PC-9 (cell line): Measurements from ENCODE around the gene POLR1G. TPM values are rescaled to one million over a fixed set of nuclear protein-coding genes. Genes with fewer than 3 reads are reported as not detected.

Source experiments
- BruUV-seq: library from RNA; stranded (reverse); fragments of 400-500 nt; replicated peaks from 2 replicates; lab custom pipeline; 2021; lab: Mats Ljungman, UMichigan
- CTCF ChIA-PET: fragments of 300-600 bp; sonication (Branson Sonifier 250); formaldehyde crosslinking; loops from one replicate; lab custom pipeline; 2022; ENCODE audit warnings: antibody characterized with exemption; lab: Charles Lee
- POLR2A ChIA-PET: fragments of 300-600 bp; sonication (Branson Sonifier 250); formaldehyde crosslinking; loops from one replicate; lab custom pipeline; 2022; ENCODE audit warnings: antibody characterized with exemption; ENCODE audit not compliant: unreplicated experiment; lab: Charles Lee
- DNase-seq, 2 experiments: peaks; one replicate each; pipeline versions ENCODE4 v3.0.0 to v3.0.0-alpha.2; 2015 to 2022; ENCODE audit warnings: mixed read lengths in 1 of 2
- H2AFZ ChIP-seq: fragments of 200-600 bp; sonication (generic); 2 replicates; pipeline ENCODE4 v1.8.1; 2017; ENCODE audit warnings: antibody characterized with exemption
- H3F3A ChIP-seq: fragments of 200-600 bp; sonication (generic); 2 replicates; pipeline ENCODE4 v1.8.1; 2017; ENCODE audit warnings: antibody characterized with exemption, mild to moderate bottlenecking, low read depth; ENCODE audit not compliant: insufficient read depth
- H3K27ac ChIP-seq: fragments of 200-600 bp; sonication (generic); 2 replicates; pipeline ENCODE4 v1.6.1; 2016; ENCODE audit warnings: mixed run types
- H3K27me3 ChIP-seq: fragments of 200-600 bp; sonication (generic); 2 replicates; pipeline ENCODE4 v1.6.1; 2016; ENCODE audit warnings: low read depth, mixed run types; ENCODE audit not compliant: insufficient read depth
- H3K36me3 ChIP-seq: fragments of 200-600 bp; sonication (generic); 2 replicates; pipeline ENCODE4 v1.6.1; 2016; ENCODE audit warnings: low read depth, mixed run types
- H3K4me1 ChIP-seq: fragments of 200-600 bp; sonication (generic); replicated peaks from 2 replicates; pipeline ENCODE4 v1.6.1; 2016; ENCODE audit warnings: mixed run types; ENCODE audit not compliant: insufficient read depth
- H3K4me2 ChIP-seq: fragments of 200-600 bp; sonication (generic); 2 replicates; pipeline ENCODE4 v1.6.1; 2017; ENCODE audit warnings: mixed run types
- H3K4me3 ChIP-seq: fragments of 200-600 bp; sonication (generic); 2 replicates; pipeline ENCODE4 v1.6.1; 2016; ENCODE audit warnings: mixed run types
- H3K79me2 ChIP-seq: fragments of 200-600 bp; sonication (generic); 2 replicates; pipeline ENCODE4 v1.6.1; 2017; ENCODE audit warnings: low read depth, mixed run types
- H3K9me2 ChIP-seq: fragments of 200-600 bp; sonication (generic); 2 replicates; pipeline ENCODE4 v1.8.1; 2017; ENCODE audit warnings: mild to moderate bottlenecking; ENCODE audit not compliant: insufficient read depth
- H3K9me3 ChIP-seq: fragments of 200-600 bp; sonication (generic); 2 replicates; pipeline ENCODE4 v1.8.1; 2016; ENCODE audit warnings: low read depth; ENCODE audit not compliant: insufficient read depth
- H4K20me1 ChIP-seq: fragments of 200-600 bp; sonication (generic); 2 replicates; pipeline ENCODE4 v1.8.1; 2017; ENCODE audit not compliant: insufficient read depth
- EZH2 ChIP-seq: fragments of 200-600 bp; sonication (generic); IDR thresholded peaks from 2 replicates; pipeline ENCODE4 v1.8.0; 2017; ENCODE audit warnings: antibody characterized with exemption, low read depth
- intact Hi-C: fragments of 100-400 bp; cut with micrococcal nuclease; formaldehyde crosslinking; loops from one replicate; pipeline ENCODE4 v1.10.0; 2022; ENCODE audit not compliant: unreplicated experiment
- total RNA-seq: library from RNA; stranded (reverse); gene quantifications from 2 replicates; pipeline ENCODE4 v1.2.3, GENCODE V29; 2021
- TF ChIP-seq, protein P1 (sequence below): fragments of 200-600 bp; sonication (generic); conservative IDR thresholded peaks from 2 replicates; pipeline ENCODE4 v1.6.1; 2017; ENCODE audit warnings: mixed run types, antibody characterized with exemption, mild to moderate bottlenecking, moderate library complexity

Gene POLR1G
- total RNA-seq, 1 experiment from 2014 or later = 11.5 TPM

GRCh38 chr19:45423033-45423588 lies 16.7 kb downstream of the POLR1G start:
- H3K9me2 ChIP-seq = no peaks in the 10 kb centered on the region
- H3K36me3 ChIP-seq = peaks cover 8% of the 10 kb centered on the region; the same call in 1 of the 2 replicates
- H3F3A ChIP-seq = peaks cover 46% of the 10 kb centered on the region
- peak overlapping the region; percentile 99 for H3K27ac ChIP-seq
- peak overlapping the region; percentile 77 for H3K4me3 ChIP-seq
- intact Hi-C loops = loop anchor here (1.0 to 5.0 kb wide), 2 partner anchors 18 to 344 kb away; partner anchors contain the start of genes PPP1R13L and SIX5
- H2AFZ ChIP-seq = peak overlapping the region; percentile 72; the same call in 1 of the 2 replicates
- peaks cover 39% of the 10 kb centered on the region for H3K4me1 ChIP-seq
- H3K9me3 ChIP-seq = no peaks in the 10 kb centered on the region
- TF ChIP-seq, protein P1, sequence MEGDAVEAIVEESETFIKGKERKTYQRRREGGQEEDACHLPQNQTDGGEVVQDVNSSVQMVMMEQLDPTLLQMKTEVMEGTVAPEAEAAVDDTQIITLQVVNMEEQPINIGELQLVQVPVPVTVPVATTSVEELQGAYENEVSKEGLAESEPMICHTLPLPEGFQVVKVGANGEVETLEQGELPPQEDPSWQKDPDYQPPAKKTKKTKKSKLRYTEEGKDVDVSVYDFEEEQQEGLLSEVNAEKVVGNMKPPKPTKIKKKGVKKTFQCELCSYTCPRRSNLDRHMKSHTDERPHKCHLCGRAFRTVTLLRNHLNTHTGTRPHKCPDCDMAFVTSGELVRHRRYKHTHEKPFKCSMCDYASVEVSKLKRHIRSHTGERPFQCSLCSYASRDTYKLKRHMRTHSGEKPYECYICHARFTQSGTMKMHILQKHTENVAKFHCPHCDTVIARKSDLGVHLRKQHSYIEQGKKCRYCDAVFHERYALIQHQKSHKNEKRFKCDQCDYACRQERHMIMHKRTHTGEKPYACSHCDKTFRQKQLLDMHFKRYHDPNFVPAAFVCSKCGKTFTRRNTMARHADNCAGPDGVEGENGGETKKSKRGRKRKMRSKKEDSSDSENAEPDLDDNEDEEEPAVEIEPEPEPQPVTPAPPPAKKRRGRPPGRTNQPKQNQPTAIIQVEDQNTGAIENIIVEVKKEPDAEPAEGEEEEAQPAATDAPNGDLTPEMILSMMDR = no peak
- ChIA-PET POLR2A (interaction anchor here (0.6 to 0.9 kb wide), 3 partner anchors 19 to 294 kb away, joined by 3 to 6 read pairs (median 4); no protein-coding TSS in a partner anchor), CTCF (no interaction called here)
- H3K79me2 ChIP-seq = peaks cover 24% of the 10 kb centered on the region
- no peaks in the 10 kb centered on the region for H3K27me3 ChIP-seq
- BruUV-seq = no TSS peak
- H4K20me1 ChIP-seq = no peaks in the 10 kb centered on the region
- DNase-seq = no peak
- peak overlapping the region; percentile 92 for H3K4me2 ChIP-seq

GRCh38 chr19:45423589-45424190 lies 17.2 kb downstream of the POLR1G start, which contains the start of gene ERCC1:
ERCC1 (minus strand) TSS chr19:45423917; CDS start chr19:45423374, 543 bp downstream.
- Histone ChIP-seq H3K4me2 (peak within 1 kb of the TSS; percentile 92), H3K9me3 (no peaks in the 10 kb centered on the region), H3K79me2 (peaks cover 24% of the 10 kb centered on the region), H3K4me1 (peaks cover 39% of the 10 kb centered on the region), H3K36me3 (peaks cover 5% of the 10 kb centered on the region; the same call in 1 of the 2 replicates), H4K20me1 (no peaks in the 10 kb centered on the region), H3K9me2 (no peaks in the 10 kb centered on the region), H3K27me3 (no peaks in the 10 kb centered on the region), H3F3A (peaks cover 47% of the 10 kb centered on the region), H3K27ac (peak within 1 kb of the TSS; percentile 99), H2AFZ (peak within 1 kb of the TSS; percentile 72), H3K4me3 (peak within 1 kb of the TSS; percentile 77)
- ChIA-PET CTCF (no interaction called here), POLR2A (interaction anchor here (0.6 to 0.9 kb wide), 2 partner anchors 20 to 68 kb away, joined by 4 to 6 read pairs; no protein-coding TSS in a partner anchor)
- intact Hi-C loops = loop anchor here (1.0 to 5.0 kb wide), 2 partner anchors 18 to 344 kb away; partner anchors contain the start of genes PPP1R13L and SIX5
- no peak for TF ChIP-seq EZH2
- TF ChIP-seq, protein P1 = no peak
- DNase-seq = peak; percentile 97 to 99
- TSS peak; percentile 76 for BruUV-seq

- Histone ChIP-seq H3K36me3 (peaks cover 5% of the 10 kb centered on the region; the same call in 1 of the 2 replicates), H3K4me1 (peaks cover 43% of the 10 kb centered on the region), H3K4me2 (peak overlapping the region; percentile 92), H2AFZ (peak overlapping the region; percentile 66), H3K79me2 (peaks cover 24% of the 10 kb centered on the region), H4K20me1 (no peaks in the 10 kb centered on the region), H3K27me3 (no peaks in the 10 kb centered on the region), H3K9me3 (no peaks in the 10 kb centered on the region), H3K9me2 (no peaks in the 10 kb centered on the region), H3K4me3 (peak overlapping the region; percentile 77), H3K27ac (peak overlapping the region; percentile 99), H3F3A (peaks cover 54% of the 10 kb centered on the region)
- no TSS peak for BruUV-seq
- TF ChIP-seq, protein P1 = no peak
- no peak for TF ChIP-seq EZH2
- intact Hi-C loops = loop anchor here (5.0 kb wide), 1 partner anchor 343 kb away; the partner anchor contains the start of gene SIX5
- DNase-seq = peak; percentile 81 to 99
- ChIA-PET POLR2A (interaction anchor here (0.7 kb wide), 2 partner anchors 21 to 213 kb away, joined by 4 to 8 read pairs; no protein-coding TSS in a partner anchor), CTCF (no interaction called here)
Observed at GRCh38 chr19:45424191-45425058, 18.0 kb downstream of the POLR1G start.
